DMS114 treated with DMSO at 0.1 percent for 48 hours (cell line): ENCODE results near the gene MAMLD1.
A peak's percentile ranks its signal among the peaks of the same experiment; 100 is the strongest.
"Not testable (repeated sequence)": the region's sequence is repeated elsewhere in the genome, so short reads cannot be mapped to it uniquely, and the experiment has no call there.

ENCODE experiments used
- DNase-seq: peaks from one replicate; lab custom pipeline; 2025; ENCODE audit not compliant: unreplicated experiment; lab: John Stamatoyannopoulos, UW

The MAMLD1 gene, protein sequence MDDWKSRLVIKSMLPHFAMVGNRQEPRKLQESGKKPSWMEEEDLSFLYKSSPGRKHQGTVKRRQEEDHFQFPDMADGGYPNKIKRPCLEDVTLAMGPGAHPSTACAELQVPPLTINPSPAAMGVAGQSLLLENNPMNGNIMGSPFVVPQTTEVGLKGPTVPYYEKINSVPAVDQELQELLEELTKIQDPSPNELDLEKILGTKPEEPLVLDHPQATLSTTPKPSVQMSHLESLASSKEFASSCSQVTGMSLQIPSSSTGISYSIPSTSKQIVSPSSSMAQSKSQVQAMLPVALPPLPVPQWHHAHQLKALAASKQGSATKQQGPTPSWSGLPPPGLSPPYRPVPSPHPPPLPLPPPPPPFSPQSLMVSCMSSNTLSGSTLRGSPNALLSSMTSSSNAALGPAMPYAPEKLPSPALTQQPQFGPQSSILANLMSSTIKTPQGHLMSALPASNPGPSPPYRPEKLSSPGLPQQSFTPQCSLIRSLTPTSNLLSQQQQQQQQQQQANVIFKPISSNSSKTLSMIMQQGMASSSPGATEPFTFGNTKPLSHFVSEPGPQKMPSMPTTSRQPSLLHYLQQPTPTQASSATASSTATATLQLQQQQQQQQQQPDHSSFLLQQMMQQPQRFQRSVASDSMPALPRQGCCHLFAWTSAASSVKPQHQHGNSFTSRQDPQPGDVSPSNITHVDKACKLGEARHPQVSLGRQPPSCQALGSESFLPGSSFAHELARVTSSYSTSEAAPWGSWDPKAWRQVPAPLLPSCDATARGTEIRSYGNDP

GRCh38 chrX:150362599-150363481 lies at the start of gene MAMLD1:
Gene MAMLD1 (plus strand): TSS chrX:150363317. CDS start chrX:150445517, 82,200 bp downstream.
- peak; percentile 10 for DNase-seq

- no peak for DNase-seq
Measured at GRCh38 chrX:150313514-150313913, 49.6 kb upstream of the MAMLD1 start.

DNA sequence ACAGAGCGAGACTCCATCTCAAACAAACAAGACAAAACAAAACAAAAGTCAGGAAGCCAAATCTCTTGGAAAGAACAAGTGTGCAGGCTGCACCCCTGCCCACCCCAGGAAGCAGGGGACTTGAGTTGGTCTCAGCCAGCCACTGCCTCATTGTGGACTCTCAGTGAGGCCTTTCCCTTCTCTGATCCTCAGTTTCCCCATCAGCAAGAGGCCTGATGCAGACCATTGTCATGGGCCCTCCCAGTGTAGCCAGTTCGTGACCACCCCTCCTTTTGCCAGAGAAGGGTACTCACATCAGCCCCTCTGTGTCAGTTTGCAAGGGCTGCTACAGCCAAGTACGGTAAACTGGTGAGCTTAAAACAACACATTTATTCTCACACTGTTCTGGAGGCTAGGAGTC lies 48.9 kb upstream of the MAMLD1 start:
- no peak for DNase-seq

- DNase-seq: no peak
Measured at GRCh38 chrX:150316564-150316963, 46.6 kb upstream of the MAMLD1 start.

- DNase-seq: no peak
Measured at GRCh38 chrX:150323020-150323419, 40.1 kb upstream of the MAMLD1 start.

GRCh38 chrX:150324035-150324728 lies 38.9 kb upstream of the MAMLD1 start:
- DNase-seq: no peak

DNA sequence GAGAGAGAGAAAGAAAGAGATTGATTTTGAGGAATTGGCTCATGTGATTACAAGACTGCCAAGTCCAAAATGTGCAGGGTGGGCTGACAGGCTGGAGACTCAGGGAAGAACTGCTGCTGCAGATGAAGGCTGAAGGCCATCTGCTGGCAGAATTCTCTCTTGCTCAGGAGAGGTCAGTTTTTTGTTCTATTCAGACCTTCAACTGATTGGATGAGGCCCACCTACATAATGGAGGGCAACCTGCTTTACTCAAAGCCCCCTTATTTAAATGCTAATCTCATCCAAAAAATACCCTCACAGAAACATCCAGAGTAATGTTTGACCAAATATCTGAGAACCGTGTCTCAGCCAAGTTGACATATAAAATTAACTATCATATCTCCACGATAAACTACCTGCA lies 38.2 kb upstream of the MAMLD1 start:
- DNase-seq: no peak

DNA sequence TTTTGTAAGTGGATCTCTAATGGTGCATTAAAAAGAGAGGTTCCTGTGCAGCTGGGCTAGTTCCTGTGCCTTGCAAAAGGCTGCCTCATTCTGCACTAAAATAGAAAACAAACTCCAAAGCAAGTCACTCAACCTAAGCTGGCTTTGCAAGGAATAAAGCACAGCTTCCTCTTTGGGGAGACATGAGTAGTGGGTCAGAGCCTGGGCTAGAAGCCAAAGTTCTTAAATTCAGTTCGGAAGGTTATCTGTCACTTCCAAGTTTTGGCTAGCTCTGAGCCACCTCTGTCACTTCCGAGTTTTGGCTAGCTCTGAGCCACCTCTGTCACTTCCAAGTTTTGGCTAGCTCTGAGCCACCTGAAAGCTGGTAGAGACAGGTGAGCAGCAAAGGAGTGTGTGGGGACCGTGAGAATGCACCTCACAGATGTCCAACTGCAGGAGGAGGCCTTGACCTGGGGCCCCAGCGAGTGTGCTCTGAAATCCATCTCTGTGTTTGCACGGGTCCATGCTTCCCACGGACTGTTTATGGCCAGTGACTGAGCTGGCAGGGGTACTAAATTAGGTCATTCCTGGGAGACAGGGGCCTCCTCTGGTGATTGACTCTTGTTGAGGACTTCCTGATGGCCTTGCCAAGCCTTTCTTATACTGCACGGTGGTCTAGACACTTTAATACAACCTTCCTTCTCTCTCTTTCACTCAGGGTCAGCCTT lies 36.4 kb upstream of the MAMLD1 start:
- DNase-seq: no peak

DNA sequence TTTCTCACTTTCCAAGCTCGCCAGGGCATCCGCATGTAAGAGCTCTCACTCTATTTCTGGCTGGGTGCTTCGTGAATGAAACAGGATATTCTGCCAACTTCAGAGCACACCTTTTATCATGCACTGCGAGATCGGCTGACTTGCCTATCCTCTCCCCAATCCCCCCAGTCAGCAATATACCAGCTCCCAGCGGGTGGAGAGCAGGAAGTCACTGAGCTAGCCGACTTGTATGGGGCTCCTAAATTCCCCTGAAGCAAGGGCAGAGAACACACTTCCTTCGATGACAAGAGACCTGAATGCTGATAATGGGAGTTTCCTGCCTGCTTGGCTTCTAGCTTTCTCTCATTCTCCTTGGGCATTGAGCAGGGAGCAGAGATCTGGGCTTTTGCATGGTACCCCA lies 33.8 kb upstream of the MAMLD1 start:
- DNase-seq: no peak

- DNase-seq: no peak
Measured at GRCh38 chrX:150329868-150330267, 33.2 kb upstream of the MAMLD1 start.

DNA sequence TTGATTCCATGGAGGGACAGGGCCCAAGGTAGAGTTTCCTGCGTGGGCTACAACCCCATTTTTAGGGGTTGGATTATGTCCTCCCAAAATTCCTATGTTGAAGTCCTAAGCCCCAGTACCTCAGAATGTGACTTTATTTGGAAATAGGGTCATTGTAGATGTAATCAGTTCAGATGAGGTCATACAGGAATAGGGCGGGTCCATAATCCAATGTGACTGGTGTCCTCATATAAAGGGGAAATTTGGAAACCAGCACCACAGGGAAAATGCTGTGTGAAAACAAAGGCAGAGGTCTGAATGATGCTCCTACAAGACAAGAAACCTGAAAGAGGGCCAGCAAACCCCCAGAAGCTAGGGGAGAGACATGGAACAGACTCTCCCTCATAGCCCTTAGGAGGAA lies 31.1 kb upstream of the MAMLD1 start:
- no peak for DNase-seq

GRCh38 chrX:150334100-150334499 lies 29.0 kb upstream of the MAMLD1 start:
- DNase-seq: no peak

DNA sequence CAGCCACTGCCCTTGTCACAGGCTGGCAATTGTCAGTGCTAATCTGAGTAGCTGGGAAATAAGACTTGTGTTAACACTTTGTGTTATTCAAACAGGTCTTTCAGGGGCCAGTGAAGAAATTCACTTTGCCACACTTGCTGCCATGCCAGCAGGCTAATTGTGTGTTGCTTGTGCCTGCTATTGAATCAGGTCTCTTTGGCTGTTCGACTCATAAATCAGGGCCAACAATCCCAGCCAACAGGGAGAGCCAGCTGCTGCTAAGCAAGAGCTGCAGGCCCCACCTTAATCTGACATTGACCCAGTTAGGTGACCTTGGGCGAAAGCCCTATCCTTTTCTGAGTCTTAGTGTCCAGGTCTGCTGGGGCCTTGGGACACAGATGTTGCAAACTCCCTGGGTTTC lies 28.1 kb upstream of the MAMLD1 start:
- DNase-seq: no peak

DNA sequence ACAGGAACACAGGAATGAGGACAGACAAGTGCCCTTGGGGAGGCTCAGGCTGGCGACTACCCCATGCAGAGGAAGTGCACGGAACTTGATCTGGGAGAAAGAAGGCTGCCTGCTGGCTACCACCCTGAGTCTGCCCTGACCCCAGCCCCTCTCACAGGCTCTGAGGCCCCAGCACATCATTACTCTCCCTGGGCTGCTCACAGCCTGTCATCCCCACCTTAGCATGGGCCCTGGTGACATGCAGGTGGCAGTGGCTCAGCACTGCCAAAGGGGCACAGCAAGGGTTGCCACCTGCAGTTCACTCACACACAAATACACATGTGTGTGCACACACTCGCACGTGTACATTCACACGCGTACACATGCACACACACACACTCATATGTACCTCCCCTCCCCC lies 26.1 kb upstream of the MAMLD1 start:
- DNase-seq: no peak

DNA sequence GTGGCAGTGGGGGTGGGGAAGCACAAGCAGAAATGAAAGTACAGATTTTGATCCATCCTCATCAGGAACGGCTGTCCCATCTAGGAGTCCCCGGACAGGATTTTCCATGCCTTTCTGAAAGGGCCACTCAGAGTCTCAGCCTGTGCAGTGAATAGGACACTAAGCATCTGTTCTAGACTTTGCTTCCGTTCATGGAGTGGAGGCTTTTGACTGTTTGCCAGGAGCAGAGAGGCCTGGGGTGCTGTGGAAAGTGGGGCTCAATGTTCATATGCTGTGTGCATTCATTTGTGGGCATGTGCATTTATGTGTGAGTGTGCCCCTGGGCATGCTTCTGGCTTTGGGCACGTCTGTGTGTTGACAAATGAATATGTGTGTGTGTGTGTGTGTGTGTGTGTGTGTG lies 25.6 kb upstream of the MAMLD1 start:
- DNase-seq: no peak

GRCh38 chrX:150338615-150339014 lies 24.5 kb upstream of the MAMLD1 start:
- no peak for DNase-seq

- no peak for DNase-seq
Measured at GRCh38 chrX:150339736-150340135, 23.4 kb upstream of the MAMLD1 start.

- DNase-seq: not testable (repeated sequence)
Measured at GRCh38 chrX:150340326-150340725, 22.8 kb upstream of the MAMLD1 start.

GRCh38 chrX:150347471-150347870 lies 15.6 kb upstream of the MAMLD1 start:
- no peak for DNase-seq

- no peak for DNase-seq
Measured at GRCh38 chrX:150348365-150348764, 14.8 kb upstream of the MAMLD1 start.
